ENCODE results near the gene SLC19A1.

GRCh38 chr21:45478816-45479669, 63.2 kb downstream of the SLC19A1 start:
- TF ChIP-seq POLR2A (IDR thresholded peaks at IDR 0.05), result no peak
- TF ChIP-seq POLR2AphosphoS5 (IDR thresholded peaks at IDR 0.05), result no peak
- no peak for TF ChIP-seq CTCF (IDR thresholded peaks at IDR 0.05)

Measured in prostate gland (tissue), 2 donors.